Measurements from ENCODE around the gene SLC2A5. TPM values are rescaled to one million over a fixed set of nuclear protein-coding genes. Genes with fewer than 3 reads are reported as not detected.

The SLC2A5 gene, protein sequence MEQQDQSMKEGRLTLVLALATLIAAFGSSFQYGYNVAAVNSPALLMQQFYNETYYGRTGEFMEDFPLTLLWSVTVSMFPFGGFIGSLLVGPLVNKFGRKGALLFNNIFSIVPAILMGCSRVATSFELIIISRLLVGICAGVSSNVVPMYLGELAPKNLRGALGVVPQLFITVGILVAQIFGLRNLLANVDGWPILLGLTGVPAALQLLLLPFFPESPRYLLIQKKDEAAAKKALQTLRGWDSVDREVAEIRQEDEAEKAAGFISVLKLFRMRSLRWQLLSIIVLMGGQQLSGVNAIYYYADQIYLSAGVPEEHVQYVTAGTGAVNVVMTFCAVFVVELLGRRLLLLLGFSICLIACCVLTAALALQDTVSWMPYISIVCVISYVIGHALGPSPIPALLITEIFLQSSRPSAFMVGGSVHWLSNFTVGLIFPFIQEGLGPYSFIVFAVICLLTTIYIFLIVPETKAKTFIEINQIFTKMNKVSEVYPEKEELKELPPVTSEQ
- total RNA-seq (2022; extraction: Qiagen RNA extraction; ENCODE audit: low read depth) = 0.07 to 0.21 TPM (median 0.17 TPM) in 5 replicates

DNA sequence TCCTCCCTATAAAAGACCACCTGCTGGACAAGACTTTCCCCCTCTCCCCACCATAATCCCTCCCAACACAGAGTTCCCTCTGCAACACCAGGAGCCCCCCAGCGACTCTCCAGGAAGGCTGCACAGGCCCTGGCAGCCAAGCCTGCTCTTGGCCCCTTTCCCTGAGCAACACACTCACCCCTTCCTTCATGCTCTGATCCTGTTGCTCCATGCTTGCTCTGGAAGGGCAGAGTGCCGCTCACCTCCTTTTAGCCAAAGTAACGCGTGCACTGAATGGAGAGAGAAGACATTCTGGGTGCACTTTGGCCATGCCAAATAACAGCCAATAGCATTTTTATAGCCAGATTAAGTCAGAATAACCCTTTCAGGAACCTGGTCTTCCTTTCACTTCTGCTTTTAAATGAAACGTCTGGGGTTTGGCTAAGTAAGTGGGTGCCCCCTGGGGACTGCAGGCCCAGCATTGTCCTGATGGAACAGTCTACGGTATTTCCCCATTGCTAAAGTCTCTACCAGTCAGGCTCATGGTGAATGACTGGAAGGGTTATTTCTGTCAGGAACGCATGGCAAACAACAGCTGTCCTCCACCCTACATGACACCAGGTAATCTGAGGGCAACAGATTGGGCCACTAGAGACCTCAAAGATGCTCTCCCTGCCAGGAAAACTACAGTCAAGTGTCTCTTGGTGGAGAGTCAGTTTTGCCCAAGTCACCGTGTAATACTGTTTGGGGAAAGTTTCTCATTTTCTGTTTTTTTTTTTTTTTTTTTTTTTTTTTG is at the start of gene SLC2A5:
Gene SLC2A5 (minus strand): TSS at position 310 of the 775 bp plus-strand sequence. CDS start 99 bp downstream, at position 211.

Other genes with a start within 250 kb of the SLC2A5 start
- gene ENO1, start 190.9 kb downstream of the SLC2A5 start, total RNA-seq (2022; extraction: Qiagen RNA extraction; ENCODE audit: low read depth) = 2,814 to 3,397 TPM (median 2,991 TPM) in 5 replicates
- gene CA6, start 123.8 kb downstream of the SLC2A5 start, total RNA-seq (2022; extraction: Qiagen RNA extraction; ENCODE audit: low read depth) = not detected in 5 replicates
- not detected in 5 replicates for gene SLC2A7, start 43.2 kb downstream of the SLC2A5 start, total RNA-seq (2022; extraction: Qiagen RNA extraction; ENCODE audit: low read depth)
- gene GPR157, start 59.5 kb upstream of the SLC2A5 start, total RNA-seq (2022; extraction: Qiagen RNA extraction; ENCODE audit: low read depth) = 5.3 to 7.1 TPM (median 5.8 TPM) in 5 replicates
- gene H6PD, start 165.1 kb upstream of the SLC2A5 start, total RNA-seq (2022; extraction: Qiagen RNA extraction; ENCODE audit: low read depth) = 4.6 to 7.4 TPM (median 6.3 TPM) in 5 replicates
- 27.5 to 33.4 TPM (median 28.6 TPM) in 5 replicates for gene SPSB1, start 223.3 kb upstream of the SLC2A5 start, total RNA-seq (2022; extraction: Qiagen RNA extraction; ENCODE audit: low read depth)

Measured in A549 treated with DMSO at 1 μM for 4 hours (cell line).